Smooth muscle cell of the pulmonary artery (primary cell): ENCODE data around the gene ACBD7. TPM values are rescaled to one million over a fixed set of nuclear protein-coding genes. Genes with fewer than 3 reads are reported as not detected.

Experiments
- total RNA-seq: library from RNA; depleted of rRNA; stranded (reverse); fragments of >200 nt; gene quantifications from 2 replicates; pipeline ENCODE4 v1.2.3, GENCODE V29; 2014

ACBD7 gene
- total RNA-seq: 0.83 and 2.9 TPM in 2 replicates

GRCh38 chr10:15088428-15089261, at the start of gene ACBD7:
ACBD7 (minus strand) TSS chr10:15088776; CDS start chr10:15088728, 48 bp downstream.

GRCh38 chr10:15097011-15097812, 8.6 kb upstream of the ACBD7 start, which contains the start of gene RPP38:
RPP38 (plus strand) TSS chr10:15097355; CDS start chr10:15103315, 5,960 bp downstream.

GRCh38 chr10:15043674-15044073, 44.9 kb downstream of the ACBD7 start, which contains the start of gene OLAH:
OLAH (plus strand) TSS chr10:15043943; CDS start chr10:15047289, 3,346 bp downstream.

Other genes with a start within 250 kb of the ACBD7 start
- gene SUV39H2, start 209.9 kb downstream of the ACBD7 start, total RNA-seq: 6.4 and 10.0 TPM in 2 replicates
- 7.7 and 10.9 TPM in 2 replicates for gene DCLRE1C, start 134.7 kb downstream of the ACBD7 start, total RNA-seq
- 0.46 TPM in 1 of 2 replicates, not detected in the other for gene MEIG1, start 129.4 kb downstream of the ACBD7 start, total RNA-seq
- 0.26 TPM in 1 of 2 replicates, not detected in the other for gene OLAH, start 44.8 kb downstream of the ACBD7 start, total RNA-seq
- gene RPP38, start 8.6 kb upstream of the ACBD7 start, total RNA-seq: 8.1 and 8.7 TPM in 2 replicates
- 25.4 and 26.1 TPM in 2 replicates for gene NMT2, start 79.9 kb upstream of the ACBD7 start, total RNA-seq